ENCODE measurements around the gene CISH.

The CISH gene

DNA sequence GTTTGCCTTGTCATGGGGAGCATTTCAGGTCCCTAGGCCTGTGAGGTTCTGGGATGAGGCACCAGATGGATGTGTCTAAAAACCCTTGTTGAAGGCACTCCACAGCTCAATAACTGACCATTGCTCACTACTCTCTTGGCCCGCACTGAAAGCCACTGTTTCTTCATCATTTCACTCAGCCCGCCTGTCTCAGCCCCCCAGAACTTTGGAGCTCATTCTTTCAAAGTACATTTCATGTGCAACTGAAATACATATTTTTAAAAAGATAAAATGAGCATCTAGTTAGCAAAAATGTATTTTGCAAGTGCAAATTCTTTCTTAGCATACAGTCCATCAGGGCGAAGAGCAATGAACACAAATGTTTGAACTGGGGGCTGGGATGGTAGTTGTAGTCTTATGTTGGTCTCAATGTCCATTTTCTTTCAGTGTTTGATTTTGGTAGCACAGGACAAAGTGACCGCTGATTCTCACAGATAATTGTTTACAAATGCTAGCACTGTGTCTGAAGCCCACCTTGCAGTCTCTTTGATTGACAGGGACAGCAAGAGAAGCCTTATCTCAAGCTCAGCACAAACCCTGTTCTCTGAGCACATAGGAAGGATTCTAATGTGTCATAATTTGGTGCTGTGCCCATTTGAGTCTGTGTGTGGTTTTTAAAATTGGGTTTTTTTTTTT, 22.7 kb downstream of the CISH start:
- Histone ChIP-seq H3K4me3 (replicated peaks; ENCODE audit: insufficient read depth, low read length) (no peak overlapping the region), H3K27ac (replicated peaks) (no peak overlapping the region; the same call in 1 of the 2 replicates), H3K27me3 (ENCODE audit: insufficient read depth, poor library complexity, severe bottlenecking) (no peaks in the 10 kb centered on the region)
- DNase-seq (ENCODE audit: low read depth in 1 of 2, low spot score in 1 of 2): no peak
- TF ChIP-seq SPI1 (IDR thresholded peaks at IDR 0.05; ENCODE audit: borderline replicate concordance, low read depth) (no peak), GABPA (IDR thresholded peaks at IDR 0.05; ENCODE audit: low read depth) (no peak), POLR2AphosphoS5 (IDR thresholded peaks at IDR 0.05; ENCODE audit: low read depth) (no peak)
- TF ChIP-seq, protein P1, sequence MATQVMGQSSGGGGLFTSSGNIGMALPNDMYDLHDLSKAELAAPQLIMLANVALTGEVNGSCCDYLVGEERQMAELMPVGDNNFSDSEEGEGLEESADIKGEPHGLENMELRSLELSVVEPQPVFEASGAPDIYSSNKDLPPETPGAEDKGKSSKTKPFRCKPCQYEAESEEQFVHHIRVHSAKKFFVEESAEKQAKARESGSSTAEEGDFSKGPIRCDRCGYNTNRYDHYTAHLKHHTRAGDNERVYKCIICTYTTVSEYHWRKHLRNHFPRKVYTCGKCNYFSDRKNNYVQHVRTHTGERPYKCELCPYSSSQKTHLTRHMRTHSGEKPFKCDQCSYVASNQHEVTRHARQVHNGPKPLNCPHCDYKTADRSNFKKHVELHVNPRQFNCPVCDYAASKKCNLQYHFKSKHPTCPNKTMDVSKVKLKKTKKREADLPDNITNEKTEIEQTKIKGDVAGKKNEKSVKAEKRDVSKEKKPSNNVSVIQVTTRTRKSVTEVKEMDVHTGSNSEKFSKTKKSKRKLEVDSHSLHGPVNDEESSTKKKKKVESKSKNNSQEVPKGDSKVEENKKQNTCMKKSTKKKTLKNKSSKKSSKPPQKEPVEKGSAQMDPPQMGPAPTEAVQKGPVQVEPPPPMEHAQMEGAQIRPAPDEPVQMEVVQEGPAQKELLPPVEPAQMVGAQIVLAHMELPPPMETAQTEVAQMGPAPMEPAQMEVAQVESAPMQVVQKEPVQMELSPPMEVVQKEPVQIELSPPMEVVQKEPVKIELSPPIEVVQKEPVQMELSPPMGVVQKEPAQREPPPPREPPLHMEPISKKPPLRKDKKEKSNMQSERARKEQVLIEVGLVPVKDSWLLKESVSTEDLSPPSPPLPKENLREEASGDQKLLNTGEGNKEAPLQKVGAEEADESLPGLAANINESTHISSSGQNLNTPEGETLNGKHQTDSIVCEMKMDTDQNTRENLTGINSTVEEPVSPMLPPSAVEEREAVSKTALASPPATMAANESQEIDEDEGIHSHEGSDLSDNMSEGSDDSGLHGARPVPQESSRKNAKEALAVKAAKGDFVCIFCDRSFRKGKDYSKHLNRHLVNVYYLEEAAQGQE (IDR thresholded peaks at IDR 0.05; ENCODE audit: insufficient replicate concordance, low read depth): no peak
- TF ChIP-seq, protein P2, sequence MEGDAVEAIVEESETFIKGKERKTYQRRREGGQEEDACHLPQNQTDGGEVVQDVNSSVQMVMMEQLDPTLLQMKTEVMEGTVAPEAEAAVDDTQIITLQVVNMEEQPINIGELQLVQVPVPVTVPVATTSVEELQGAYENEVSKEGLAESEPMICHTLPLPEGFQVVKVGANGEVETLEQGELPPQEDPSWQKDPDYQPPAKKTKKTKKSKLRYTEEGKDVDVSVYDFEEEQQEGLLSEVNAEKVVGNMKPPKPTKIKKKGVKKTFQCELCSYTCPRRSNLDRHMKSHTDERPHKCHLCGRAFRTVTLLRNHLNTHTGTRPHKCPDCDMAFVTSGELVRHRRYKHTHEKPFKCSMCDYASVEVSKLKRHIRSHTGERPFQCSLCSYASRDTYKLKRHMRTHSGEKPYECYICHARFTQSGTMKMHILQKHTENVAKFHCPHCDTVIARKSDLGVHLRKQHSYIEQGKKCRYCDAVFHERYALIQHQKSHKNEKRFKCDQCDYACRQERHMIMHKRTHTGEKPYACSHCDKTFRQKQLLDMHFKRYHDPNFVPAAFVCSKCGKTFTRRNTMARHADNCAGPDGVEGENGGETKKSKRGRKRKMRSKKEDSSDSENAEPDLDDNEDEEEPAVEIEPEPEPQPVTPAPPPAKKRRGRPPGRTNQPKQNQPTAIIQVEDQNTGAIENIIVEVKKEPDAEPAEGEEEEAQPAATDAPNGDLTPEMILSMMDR (IDR thresholded peaks at IDR 0.05; ENCODE audit: insufficient read depth, low read length): no peak

DNA sequence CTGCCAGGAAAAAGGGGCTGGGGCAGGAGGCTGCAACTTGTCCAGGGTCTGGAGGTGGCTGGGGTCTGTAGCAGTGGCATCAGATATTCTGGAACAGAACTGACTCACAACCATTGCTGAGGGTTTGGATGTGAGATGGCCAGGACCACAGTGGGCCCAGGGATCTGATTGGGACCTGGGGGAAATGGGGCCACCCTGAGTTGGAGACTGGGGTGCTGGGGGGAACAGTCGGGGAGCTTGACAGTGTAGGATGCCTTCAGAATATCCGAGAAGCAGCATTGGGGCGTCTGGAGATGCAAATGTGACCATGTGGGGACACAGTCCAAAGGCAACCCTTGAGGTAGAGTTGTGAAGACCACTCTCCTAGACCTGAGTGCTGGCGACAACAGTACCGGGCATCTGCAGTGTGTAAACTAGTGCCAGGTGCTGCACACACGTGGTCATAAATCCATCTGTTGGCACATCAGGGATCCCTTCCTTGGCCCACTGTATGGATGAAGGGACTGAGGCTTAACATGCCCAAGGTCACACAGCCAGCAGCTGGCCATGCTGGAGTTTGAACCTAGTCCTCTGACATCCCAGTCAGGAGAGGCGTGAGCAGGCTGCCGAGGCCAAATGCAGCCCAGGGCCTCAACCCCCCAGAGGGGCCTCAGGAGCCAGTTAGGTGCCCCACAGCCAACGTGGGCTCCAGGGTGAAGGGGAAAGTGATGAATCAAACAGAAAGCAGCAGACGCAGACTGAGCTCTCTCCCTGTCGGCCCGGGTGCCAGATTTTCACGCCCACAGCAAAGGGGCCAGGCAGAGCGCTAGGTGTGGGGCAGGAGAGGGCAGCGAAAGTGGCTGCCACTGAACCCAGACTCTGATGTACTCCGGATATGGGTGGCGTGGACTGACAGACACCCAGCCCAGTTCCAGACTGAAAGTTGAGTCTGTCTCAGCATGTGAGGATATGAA, 23.5 kb downstream of the CISH start:
- Histone ChIP-seq H3K4me3 (replicated peaks; ENCODE audit: insufficient read depth, low read length) (no peak overlapping the region), H3K27ac (replicated peaks) (no peak overlapping the region), H3K27me3 (ENCODE audit: insufficient read depth, poor library complexity, severe bottlenecking) (no peaks in the 10 kb centered on the region)
- DNase-seq (ENCODE audit: low read depth in 1 of 2, low spot score in 1 of 2): no peak
- TF ChIP-seq SPI1 (IDR thresholded peaks at IDR 0.05; ENCODE audit: borderline replicate concordance, low read depth): no peak
- TF ChIP-seq GABPA (IDR thresholded peaks at IDR 0.05; ENCODE audit: low read depth): no peak
- TF ChIP-seq, protein P2 (IDR thresholded peaks at IDR 0.05; ENCODE audit: insufficient read depth, low read length): no peak
- TF ChIP-seq, protein P1 (IDR thresholded peaks at IDR 0.05; ENCODE audit: insufficient replicate concordance, low read depth): no peak
- no peak for TF ChIP-seq POLR2AphosphoS5 (IDR thresholded peaks at IDR 0.05; ENCODE audit: low read depth)

DNA sequence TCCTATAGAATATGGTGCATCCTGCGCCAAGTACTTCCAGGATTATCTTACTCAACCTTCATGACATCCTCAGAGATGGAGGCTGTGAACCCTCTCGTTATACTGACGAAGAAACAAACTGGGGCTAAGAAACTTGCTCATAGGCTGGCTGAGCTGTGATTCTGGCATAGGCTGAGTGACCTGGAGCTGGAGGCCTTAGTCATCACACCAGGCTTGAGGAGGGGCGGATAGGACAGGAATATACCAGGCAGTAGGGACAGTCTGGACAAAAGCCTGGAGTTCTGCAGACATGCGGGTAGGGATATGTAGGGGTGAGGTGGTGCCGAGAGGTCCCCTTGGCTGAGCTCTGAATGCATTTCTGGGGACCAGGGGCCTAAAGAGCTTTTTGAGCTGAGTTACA, 24.2 kb downstream of the CISH start:
- no peaks in the 10 kb centered on the region for H3K27me3 ChIP-seq (ENCODE audit: insufficient read depth, poor library complexity, severe bottlenecking)
- no peak for TF ChIP-seq POLR2AphosphoS5 (IDR thresholded peaks at IDR 0.05; ENCODE audit: low read depth)
- TF ChIP-seq, protein P1 (IDR thresholded peaks at IDR 0.05; ENCODE audit: insufficient replicate concordance, low read depth): no peak
- no peak for TF ChIP-seq GABPA (IDR thresholded peaks at IDR 0.05; ENCODE audit: low read depth)
- TF ChIP-seq, protein P2 (IDR thresholded peaks at IDR 0.05; ENCODE audit: insufficient read depth, low read length): no peak
- TF ChIP-seq SPI1 (IDR thresholded peaks at IDR 0.05; ENCODE audit: borderline replicate concordance, low read depth): no peak
- no peak overlapping the region for H3K4me3 ChIP-seq (replicated peaks; ENCODE audit: insufficient read depth, low read length)
- H3K27ac ChIP-seq (replicated peaks): no peak overlapping the region
- no peak for DNase-seq (ENCODE audit: low read depth in 1 of 2, low spot score in 1 of 2)

Measured in HL-60 (cell line).